Measurements from ENCODE around the gene SH3PXD2A.
"Not testable (repeated sequence)": the region's sequence is repeated elsewhere in the genome, so short reads cannot be mapped to it uniquely, and the experiment has no call there.

The SH3PXD2A gene

GRCh38 chr10:103780242-103781149 lies 74.9 kb downstream of the SH3PXD2A start:
- Histone ChIP-seq H3K9ac (ENCODE audit: low read length in 2 of 2) (no peak overlapping the region), H3K27me3 (ENCODE audit: control insufficient read depth in 1 of 2, insufficient read depth in 2 of 2, low read length in 2 of 2) (no peaks in the 10 kb centered on the region), H3K9me3 (ENCODE audit: control insufficient read depth in 2 of 2, low read length in 2 of 2) (no peaks in the 10 kb centered on the region), H3K36me3 (ENCODE audit: control insufficient read depth in 2 of 2, insufficient read depth in 2 of 2, low read length in 2 of 2) (no peaks in the 10 kb centered on the region), H3K4me3 (ENCODE audit: low read length in 2 of 2) (no peak overlapping the region), H3K27ac (ENCODE audit: low read length) (no peak overlapping the region), H3K4me1 (ENCODE audit: control insufficient read depth, insufficient read depth, low read length) (peaks cover 33% of the 10 kb centered on the region)

GRCh38 chr10:103778358-103779139 lies 76.8 kb downstream of the SH3PXD2A start:
- Histone ChIP-seq H3K4me1 (ENCODE audit: control insufficient read depth, insufficient read depth, low read length) (peaks cover 20% of the 10 kb centered on the region), H3K9ac (ENCODE audit: low read length in 2 of 2) (no peak overlapping the region), H3K27ac (ENCODE audit: low read length) (no peak overlapping the region), H3K4me3 (ENCODE audit: low read length in 2 of 2) (no peak overlapping the region), H3K27me3 (ENCODE audit: control insufficient read depth in 1 of 2, insufficient read depth in 2 of 2, low read length in 2 of 2) (no peaks in the 10 kb centered on the region), H3K9me3 (ENCODE audit: control insufficient read depth in 2 of 2, low read length in 2 of 2) (no peaks in the 10 kb centered on the region), H3K36me3 (ENCODE audit: control insufficient read depth in 2 of 2, insufficient read depth in 2 of 2, low read length in 2 of 2) (no peaks in the 10 kb centered on the region)

DNA sequence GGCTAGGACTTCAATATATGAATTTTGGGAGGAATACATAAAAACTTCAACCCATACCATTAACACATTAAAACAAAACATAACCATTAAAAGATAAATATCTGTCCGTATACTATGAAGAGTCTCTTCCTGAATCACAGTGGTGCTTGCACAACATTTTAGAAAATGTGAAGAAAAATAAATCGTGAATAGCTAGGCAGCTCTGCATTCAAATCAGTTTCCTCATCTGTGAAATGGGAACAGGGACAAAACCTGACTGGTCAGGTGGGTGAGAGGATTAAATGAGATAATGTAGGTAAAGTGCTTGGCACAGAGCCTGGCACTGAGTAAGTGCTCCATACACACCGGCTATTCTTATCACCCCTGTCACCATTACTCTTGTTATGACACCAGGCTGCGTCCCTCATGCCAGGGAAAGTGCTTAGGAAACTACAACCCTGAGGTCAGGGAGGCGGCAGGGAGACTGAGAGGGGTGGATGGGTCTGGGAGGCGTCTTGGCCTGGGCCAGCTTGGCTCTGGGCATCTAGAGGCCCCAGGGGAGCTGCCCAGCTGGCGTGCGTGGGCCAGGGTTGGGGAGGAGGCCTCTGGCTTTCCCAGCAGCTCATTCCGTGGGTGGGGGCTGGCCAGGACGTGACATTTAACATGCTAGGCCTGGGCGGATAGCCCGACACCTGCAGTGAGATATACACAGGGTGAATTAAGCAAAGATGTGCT lies 78.3 kb downstream of the SH3PXD2A start:
- no peak overlapping the region for H3K4me3 ChIP-seq (ENCODE audit: low read length in 2 of 2)
- no peaks in the 10 kb centered on the region for H3K27me3 ChIP-seq (ENCODE audit: control insufficient read depth in 1 of 2, insufficient read depth in 2 of 2, low read length in 2 of 2)
- peaks cover 25% of the 10 kb centered on the region for H3K4me1 ChIP-seq (ENCODE audit: control insufficient read depth, insufficient read depth, low read length)
- no peaks in the 10 kb centered on the region for H3K36me3 ChIP-seq (ENCODE audit: control insufficient read depth in 2 of 2, insufficient read depth in 2 of 2, low read length in 2 of 2)
- H3K9me3 ChIP-seq (ENCODE audit: control insufficient read depth in 2 of 2, low read length in 2 of 2): no peaks in the 10 kb centered on the region
- H3K9ac ChIP-seq (ENCODE audit: low read length in 2 of 2): no peak overlapping the region
- H3K27ac ChIP-seq (ENCODE audit: low read length): no peak overlapping the region

DNA sequence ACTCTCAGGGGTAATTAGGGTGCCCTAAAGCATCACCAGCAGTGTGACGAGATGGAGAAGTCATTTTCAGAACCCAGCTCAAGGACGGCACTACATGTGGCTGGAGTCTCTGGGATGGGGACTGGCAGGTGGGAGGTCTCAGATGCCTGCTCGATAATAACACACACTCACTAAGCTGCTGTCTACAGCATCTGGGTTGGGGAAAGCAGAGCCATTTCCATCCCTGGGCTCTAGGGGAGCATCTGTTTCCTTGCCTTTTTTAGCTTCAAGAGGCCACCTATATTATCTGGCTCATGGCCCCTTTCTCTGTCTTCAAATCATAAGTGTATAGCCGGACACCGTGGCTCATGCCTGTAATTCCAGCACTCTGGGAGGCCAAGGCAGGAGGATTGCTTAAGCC lies 79.6 kb downstream of the SH3PXD2A start:
- Histone ChIP-seq H3K36me3 (ENCODE audit: control insufficient read depth in 2 of 2, insufficient read depth in 2 of 2, low read length in 2 of 2) (no peaks in the 10 kb centered on the region), H3K4me1 (ENCODE audit: control insufficient read depth, insufficient read depth, low read length) (peaks cover 29% of the 10 kb centered on the region), H3K4me3 (ENCODE audit: low read length in 2 of 2) (no peak overlapping the region), H3K27me3 (ENCODE audit: control insufficient read depth in 1 of 2, insufficient read depth in 2 of 2, low read length in 2 of 2) (no peaks in the 10 kb centered on the region), H3K9me3 (ENCODE audit: control insufficient read depth in 2 of 2, low read length in 2 of 2) (no peaks in the 10 kb centered on the region), H3K27ac (ENCODE audit: low read length) (no peak overlapping the region), H3K9ac (ENCODE audit: low read length in 2 of 2) (no peak overlapping the region)

- peak overlapping the region; percentile 62 to 71 for H3K9ac ChIP-seq (ENCODE audit: low read length in 2 of 2)
- H3K36me3 ChIP-seq (ENCODE audit: control insufficient read depth in 2 of 2, insufficient read depth in 2 of 2, low read length in 2 of 2); H3K9me3 ChIP-seq (ENCODE audit: control insufficient read depth in 2 of 2, low read length in 2 of 2); H3K27me3 ChIP-seq (ENCODE audit: control insufficient read depth in 1 of 2, insufficient read depth in 2 of 2, low read length in 2 of 2): not testable (repeated sequence)
- peak overlapping the region; percentile 56 to 72 for H3K4me3 ChIP-seq (ENCODE audit: low read length in 2 of 2)
- H3K27ac ChIP-seq (ENCODE audit: low read length): peak overlapping the region; percentile 49
- H3K4me1 ChIP-seq (ENCODE audit: control insufficient read depth, insufficient read depth, low read length): peaks cover 21% of the 10 kb centered on the region
Observed at GRCh38 chr10:103772846-103773245, 82.5 kb downstream of the SH3PXD2A start.

DNA sequence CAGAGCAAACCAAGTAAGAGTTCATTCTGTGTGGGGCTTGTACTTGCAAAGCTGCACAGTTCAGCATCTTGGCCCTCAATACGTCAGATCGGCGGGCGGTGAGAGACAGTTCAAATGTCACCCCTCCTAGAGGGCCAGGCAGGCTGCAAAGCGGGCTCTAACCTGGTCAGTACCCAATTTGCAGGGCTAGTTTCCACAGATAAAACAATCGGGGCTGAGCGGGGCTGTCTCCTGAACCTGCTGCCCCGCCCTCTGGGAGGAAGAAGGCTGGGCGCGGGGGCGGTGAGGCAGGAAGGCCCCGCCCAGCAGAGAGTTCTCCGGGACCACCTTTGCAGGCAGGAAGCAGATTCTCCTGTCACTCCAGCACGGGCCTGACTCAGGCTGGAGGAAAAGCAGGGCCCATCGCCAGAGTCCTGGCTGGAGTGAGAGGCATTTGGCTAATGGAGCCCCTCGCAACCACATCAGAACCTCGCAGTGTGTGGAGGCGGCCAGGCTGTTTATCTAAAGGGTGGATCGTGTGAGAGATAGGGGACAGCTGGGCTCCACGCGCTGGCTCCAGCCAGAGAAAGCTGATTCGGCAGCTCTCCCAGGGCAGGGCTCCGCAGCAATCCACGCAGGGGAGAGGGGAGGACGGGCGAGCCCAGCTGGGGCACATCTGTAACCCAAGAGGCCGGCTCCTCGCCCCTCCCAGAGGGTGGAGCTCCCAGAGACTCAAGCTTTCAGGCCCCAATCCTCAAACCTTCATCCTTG lies 83.1 kb downstream of the SH3PXD2A start:
- Histone ChIP-seq H3K4me3 (ENCODE audit: low read length in 2 of 2) (peak overlapping the region; percentile 56 to 72), H3K36me3 (ENCODE audit: control insufficient read depth in 2 of 2, insufficient read depth in 2 of 2, low read length in 2 of 2) (no peaks in the 10 kb centered on the region), H3K9ac (ENCODE audit: low read length in 2 of 2) (peak overlapping the region; percentile 62 to 71), H3K9me3 (ENCODE audit: control insufficient read depth in 2 of 2, low read length in 2 of 2) (no peaks in the 10 kb centered on the region), H3K27me3 (ENCODE audit: control insufficient read depth in 1 of 2, insufficient read depth in 2 of 2, low read length in 2 of 2) (no peaks in the 10 kb centered on the region), H3K4me1 (ENCODE audit: control insufficient read depth, insufficient read depth, low read length) (peaks cover 17% of the 10 kb centered on the region), H3K27ac (ENCODE audit: low read length) (peak overlapping the region; percentile 49)

GRCh38 chr10:103770139-103770538 lies 85.2 kb downstream of the SH3PXD2A start:
- Histone ChIP-seq H3K4me3 (ENCODE audit: low read length in 2 of 2) (no peak overlapping the region), H3K9ac (ENCODE audit: low read length in 2 of 2) (no peak overlapping the region), H3K9me3 (ENCODE audit: control insufficient read depth in 2 of 2, low read length in 2 of 2) (no peaks in the 10 kb centered on the region), H3K4me1 (ENCODE audit: control insufficient read depth, insufficient read depth, low read length) (peaks cover 24% of the 10 kb centered on the region), H3K36me3 (ENCODE audit: control insufficient read depth in 2 of 2, insufficient read depth in 2 of 2, low read length in 2 of 2) (peaks cover 0 to 2% of the 10 kb centered on the region in 2 donors), H3K27ac (ENCODE audit: low read length) (no peak overlapping the region), H3K27me3 (ENCODE audit: control insufficient read depth in 1 of 2, insufficient read depth in 2 of 2, low read length in 2 of 2) (no peaks in the 10 kb centered on the region)

GRCh38 chr10:103769176-103769575 lies 86.2 kb downstream of the SH3PXD2A start:
- Histone ChIP-seq H3K4me1 (ENCODE audit: control insufficient read depth, insufficient read depth, low read length) (peaks cover 27% of the 10 kb centered on the region), H3K36me3 (ENCODE audit: control insufficient read depth in 2 of 2, insufficient read depth in 2 of 2, low read length in 2 of 2) (peaks cover 0 to 2% of the 10 kb centered on the region in 2 donors), H3K9me3 (ENCODE audit: control insufficient read depth in 2 of 2, low read length in 2 of 2) (no peaks in the 10 kb centered on the region), H3K9ac (ENCODE audit: low read length in 2 of 2) (no peak overlapping the region), H3K27ac (ENCODE audit: low read length) (no peak overlapping the region), H3K4me3 (ENCODE audit: low read length in 2 of 2) (no peak overlapping the region), H3K27me3 (ENCODE audit: control insufficient read depth in 1 of 2, insufficient read depth in 2 of 2, low read length in 2 of 2) (no peaks in the 10 kb centered on the region)

- Histone ChIP-seq H3K4me1 (ENCODE audit: control insufficient read depth, insufficient read depth, low read length) (peaks cover 35% of the 10 kb centered on the region), H3K36me3 (ENCODE audit: control insufficient read depth in 2 of 2, insufficient read depth in 2 of 2, low read length in 2 of 2) (peaks cover 0 to 2% of the 10 kb centered on the region in 2 donors), H3K27me3 (ENCODE audit: control insufficient read depth in 1 of 2, insufficient read depth in 2 of 2, low read length in 2 of 2) (no peaks in the 10 kb centered on the region), H3K27ac (ENCODE audit: low read length) (no peak overlapping the region), H3K9ac (ENCODE audit: low read length in 2 of 2) (no peak overlapping the region), H3K9me3 (ENCODE audit: control insufficient read depth in 2 of 2, low read length in 2 of 2) (no peaks in the 10 kb centered on the region), H3K4me3 (ENCODE audit: low read length in 2 of 2) (no peak overlapping the region)
Observed at GRCh38 chr10:103768345-103768744, 87.0 kb downstream of the SH3PXD2A start.

- H3K27ac ChIP-seq (ENCODE audit: low read length): no peak overlapping the region
- H3K36me3 ChIP-seq (ENCODE audit: control insufficient read depth in 2 of 2, insufficient read depth in 2 of 2, low read length in 2 of 2): peaks cover 0 to 2% of the 10 kb centered on the region in 2 donors
- H3K4me1 ChIP-seq (ENCODE audit: control insufficient read depth, insufficient read depth, low read length): peaks cover 40% of the 10 kb centered on the region
Observed at GRCh38 chr10:103767756-103768155, 87.6 kb downstream of the SH3PXD2A start.

More at GRCh38 chr10:103767756-103768155, 87.6 kb downstream of the SH3PXD2A start:
- no peak overlapping the region for H3K9ac ChIP-seq (ENCODE audit: low read length in 2 of 2)
- H3K4me3 ChIP-seq (ENCODE audit: low read length in 2 of 2): no peak overlapping the region
- H3K27me3 ChIP-seq (ENCODE audit: control insufficient read depth in 1 of 2, insufficient read depth in 2 of 2, low read length in 2 of 2): no peaks in the 10 kb centered on the region
- no peaks in the 10 kb centered on the region for H3K9me3 ChIP-seq (ENCODE audit: control insufficient read depth in 2 of 2, low read length in 2 of 2)
